UCSD-AML1 (cell line): Measurements from ENCODE around the gene TM2D1.
A peak's percentile ranks its signal among the peaks of the same experiment; 100 is the strongest.
"Not testable (repeated sequence)": the region's sequence is repeated elsewhere in the genome, so short reads cannot be mapped to it uniquely, and the experiment has no call there.

Source experiments
- DNase-seq: peaks from one replicate; lab custom pipeline; 2025; ENCODE audit not compliant: unreplicated experiment; lab: John Stamatoyannopoulos, UW

The TM2D1 gene

GRCh38 chr1:61724813-61725694, at the start of gene TM2D1:
TSS of gene TM2D1 (minus strand) at chr1:61725141. CDS start at chr1:61725120, 21 bp downstream.
- DNase-seq, result peak; percentile 90

- DNase-seq, result no peak
These were observed 45.2 kb upstream of the TM2D1 start for GRCh38 chr1:61770131-61770530.

- no peak for DNase-seq
These were observed 33.0 kb upstream of the TM2D1 start for GRCh38 chr1:61757950-61758349.

GRCh38 chr1:61756773-61757172, 31.8 kb upstream of the TM2D1 start:
- no peak for DNase-seq

GRCh38 chr1:61754545-61754944, 29.6 kb upstream of the TM2D1 start:
- DNase-seq, result no peak

GRCh38 chr1:61753998-61754508, 29.1 kb upstream of the TM2D1 start:
- DNase-seq, result no peak

GRCh38 chr1:61752921-61753389, 28.0 kb upstream of the TM2D1 start:
- no peak for DNase-seq

GRCh38 chr1:61749574-61749973, 24.6 kb upstream of the TM2D1 start:
- no peak for DNase-seq

- no peak for DNase-seq
These were observed 23.6 kb upstream of the TM2D1 start for GRCh38 chr1:61748566-61748965.

- DNase-seq, result no peak
These were observed 21.9 kb upstream of the TM2D1 start for GRCh38 chr1:61746813-61747212.

GRCh38 chr1:61743716-61744580, 19.0 kb upstream of the TM2D1 start:
- no peak for DNase-seq

GRCh38 chr1:61743431-61743705, 18.4 kb upstream of the TM2D1 start:
- no peak for DNase-seq

- no peak for DNase-seq
These were observed 17.9 kb upstream of the TM2D1 start for GRCh38 chr1:61742620-61743430.

- DNase-seq, result no peak
These were observed 17.0 kb upstream of the TM2D1 start, which contains the start of gene PATJ for GRCh38 chr1:61741711-61742619. TSS of gene PATJ (plus strand) at chr1:61742480. CDS start at chr1:61762893, 20,413 bp downstream.

GRCh38 chr1:61740751-61741700, 16.1 kb upstream of the TM2D1 start:
- DNase-seq, result no peak

- no peak for DNase-seq
These were observed 7.8 kb upstream of the TM2D1 start for GRCh38 chr1:61732726-61733125.

- not testable (repeated sequence) for DNase-seq
These were observed 5.7 kb upstream of the TM2D1 start for GRCh38 chr1:61730679-61731078.

GRCh38 chr1:61727544-61727943, 2.6 kb upstream of the TM2D1 start:
- no peak for DNase-seq

GRCh38 chr1:61724506-61724812, 482 bp downstream of the TM2D1 start:
- DNase-seq, result no peak
